NCI-H2081 (cell line): ENCODE data around the gene COPS9.

Source experiments
- DNase-seq, 2 experiments: peaks; one replicate each; lab custom pipeline; 2025; lab: John Stamatoyannopoulos, UW

COPS9 gene

GRCh38 chr2:240166191-240166590 lies 30.1 kb upstream of the COPS9 start:
- DNase-seq = no peak

GRCh38 chr2:240165661-240166060 lies 29.6 kb upstream of the COPS9 start:
- DNase-seq = no peak

GRCh38 chr2:240165034-240165433 lies 28.9 kb upstream of the COPS9 start:
- DNase-seq = no peak

GRCh38 chr2:240164586-240164985 lies 28.5 kb upstream of the COPS9 start:
- no peak for DNase-seq

GRCh38 chr2:240163844-240164574 lies 27.9 kb upstream of the COPS9 start:
- no peak for DNase-seq

GRCh38 chr2:240162939-240163714 lies 27.0 kb upstream of the COPS9 start:
- DNase-seq = no peak

GRCh38 chr2:240162531-240162930 lies 26.4 kb upstream of the COPS9 start:
- no peak for DNase-seq

DNA sequence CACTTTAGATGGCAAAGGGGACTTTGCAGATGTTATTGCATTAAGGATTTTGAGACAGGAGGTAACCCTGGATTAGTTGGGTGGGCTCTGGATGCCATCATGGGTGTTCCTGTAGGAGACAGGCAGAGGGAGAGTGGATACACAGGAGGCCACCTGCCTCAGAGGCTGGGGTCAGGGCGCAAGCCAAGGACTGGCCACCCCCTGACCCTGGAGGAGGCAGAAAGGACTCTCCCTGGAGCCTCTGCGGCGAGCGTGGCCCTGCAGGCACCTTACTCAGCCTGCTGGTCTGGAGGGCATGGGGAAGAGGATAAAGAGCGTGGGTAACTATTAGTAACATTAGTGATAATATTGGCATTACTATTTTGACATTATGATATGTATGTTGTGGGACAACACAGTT lies 25.9 kb upstream of the COPS9 start:
- no peak for DNase-seq

DNA sequence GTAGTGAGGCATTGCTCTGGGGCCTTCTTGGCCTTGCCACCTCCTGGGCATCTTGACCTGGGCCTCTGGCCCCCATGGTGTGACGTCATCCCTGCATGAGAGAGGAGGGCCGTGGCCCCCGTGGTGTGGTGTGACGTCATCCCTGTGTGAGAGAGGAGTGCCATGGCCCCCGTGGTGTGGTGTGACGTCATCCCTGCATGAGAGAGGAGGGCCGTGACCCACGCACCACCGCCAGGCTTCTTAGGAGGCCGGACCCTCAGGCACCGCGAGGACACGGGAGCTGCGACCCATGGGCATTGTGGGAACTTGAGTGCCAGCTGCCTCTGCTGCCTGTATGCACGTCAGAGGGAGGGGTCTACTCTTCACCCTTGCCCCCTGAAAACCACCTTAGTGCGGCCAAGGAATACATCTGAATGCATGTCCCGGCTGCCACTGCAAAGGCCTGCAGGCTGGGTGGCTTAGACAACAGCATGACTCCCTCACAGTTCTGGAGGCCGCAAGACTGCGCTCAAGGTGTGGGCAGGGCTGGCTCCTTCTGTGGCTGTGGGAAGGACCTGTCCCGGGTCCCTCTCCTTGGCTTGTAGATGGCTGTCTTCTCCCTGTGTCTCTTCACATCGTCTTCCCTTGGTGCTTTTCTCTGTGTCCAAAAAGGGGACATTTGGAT lies 25.1 kb upstream of the COPS9 start:
- DNase-seq = no peak

DNA sequence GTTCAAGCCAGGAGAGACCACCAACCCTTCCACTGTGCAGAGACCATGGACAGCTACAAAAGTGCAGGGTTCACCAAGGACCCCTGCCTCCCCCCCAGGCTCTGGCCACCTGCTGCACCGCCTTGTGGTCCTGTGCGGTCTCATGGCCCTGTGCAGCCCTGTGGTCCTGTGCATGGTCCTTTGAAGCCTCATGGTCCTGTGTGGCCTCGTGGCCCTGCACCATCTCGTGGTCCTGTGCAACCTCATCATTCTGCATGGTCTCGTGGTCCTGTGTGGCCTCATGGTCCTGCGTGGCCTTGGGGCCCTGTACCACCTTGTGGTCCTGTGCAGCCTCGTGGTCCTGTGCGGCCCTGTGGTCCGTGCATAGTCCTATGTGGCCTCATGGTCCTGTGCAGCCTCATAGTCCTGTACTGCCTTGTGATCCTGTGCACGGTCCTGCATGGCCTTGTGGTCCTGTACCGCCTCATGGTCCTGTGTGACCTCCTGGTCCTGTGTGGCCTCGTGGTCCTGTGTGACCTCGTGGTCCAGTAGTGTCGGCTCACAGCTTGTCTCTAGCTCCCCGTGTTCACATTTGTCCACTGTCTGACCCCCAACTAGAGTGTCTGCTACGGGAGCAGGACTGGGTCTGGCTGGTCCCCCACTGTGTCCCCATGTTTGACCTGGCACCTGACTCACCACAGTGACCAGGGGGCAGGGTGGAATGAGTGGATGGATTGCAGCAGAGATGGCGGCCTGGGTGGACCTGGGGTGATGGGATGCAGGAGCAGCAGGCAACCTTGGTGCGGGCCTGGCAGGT lies 24.4 kb upstream of the COPS9 start:
- no peak for DNase-seq

- DNase-seq = no peak
Measured at GRCh38 chr2:240159251-240159839, 23.2 kb upstream of the COPS9 start.

- no peak for DNase-seq
Measured at GRCh38 chr2:240157147-240157470, 21.0 kb upstream of the COPS9 start.

GRCh38 chr2:240156435-240157146 lies 20.5 kb upstream of the COPS9 start:
- DNase-seq = no peak

- DNase-seq = no peak
Measured at GRCh38 chr2:240155745-240156390, 19.8 kb upstream of the COPS9 start.

GRCh38 chr2:240155048-240155744 lies 19.1 kb upstream of the COPS9 start:
- DNase-seq = no peak

DNA sequence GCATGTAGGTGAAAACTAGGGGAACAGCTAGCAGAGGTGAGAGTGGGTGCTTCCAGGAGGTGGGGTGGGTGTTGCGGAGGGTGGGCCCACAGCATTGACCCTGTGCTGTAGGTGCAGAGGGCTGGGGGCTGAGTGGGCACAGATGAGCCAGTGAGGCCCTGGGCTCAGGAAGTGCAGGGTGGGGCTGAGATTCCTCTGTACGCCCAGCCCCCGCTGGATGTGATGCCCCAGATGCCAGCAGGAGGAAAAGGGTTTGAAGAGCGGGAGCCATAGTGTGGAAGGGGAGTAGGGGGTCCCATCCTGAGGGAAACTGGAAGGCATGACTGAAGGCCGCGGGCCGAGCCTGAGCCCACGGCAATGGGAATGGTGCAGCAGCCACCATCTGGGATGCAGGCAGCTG lies 18.5 kb upstream of the COPS9 start:
- DNase-seq = no peak

GRCh38 chr2:240153418-240153817 lies 17.3 kb upstream of the COPS9 start:
- DNase-seq = no peak

GRCh38 chr2:240151477-240152031 lies 15.4 kb upstream of the COPS9 start:
- no peak for DNase-seq

GRCh38 chr2:240149943-240150784 lies 14.1 kb upstream of the COPS9 start:
- peak; percentile 14 to 27 for DNase-seq
